H1 (cell line): ENCODE data around the gene CHSY3. TPM values are rescaled to one million over a fixed set of nuclear protein-coding genes. Genes with fewer than 3 reads are reported as not detected.

Experiments
- CTCF ChIA-PET: fragments of 300-600 bp; sonication (Branson Sonifier 250); formaldehyde crosslinking; loops from one replicate; lab custom pipeline; 2021; ENCODE audit not compliant: partially characterized antibody; lab: Charles Lee
- POLR2A ChIA-PET: fragments of 300-600 bp; sonication (Branson Sonifier 250); formaldehyde crosslinking; loops from one replicate; lab custom pipeline; 2021; ENCODE audit warnings: inconsistent platforms; ENCODE audit not compliant: partially characterized antibody; lab: Charles Lee
- DNase-seq, 2 experiments: peaks; one replicate each; pipeline versions ENCODE4 v3.0.0 to v3.0.0-alpha.2; 2010 to 2022; ENCODE audit warnings: low spot score in 2 of 2, low read depth in 1 of 2, mixed read lengths in 1 of 2
- FAIRE-seq: peaks from 2 replicates; lab custom pipeline; 2011; peaks lifted over from hg19 to GRCh38; lab: Jason Lieb, UNC
- H2AFZ ChIP-seq: 2 replicates; pipeline ENCODE4 v1.8.1; 2012; ENCODE audit warnings: low read length, inconsistent platforms
- H2AK5ac ChIP-seq: 2 replicates; pipeline ENCODE4 v1.6.1; 2013; ENCODE audit warnings: low read depth, low read length
- H2BK120ac ChIP-seq: replicated peaks from 2 replicates; pipeline ENCODE3; 2013; ENCODE audit warnings: low read depth, low read length, inconsistent platforms
- H2BK12ac ChIP-seq: 2 replicates; pipeline ENCODE4 v1.6.1; 2013; ENCODE audit warnings: low read depth, low read length
- H2BK15ac ChIP-seq: 2 replicates; pipeline ENCODE4 v1.6.1; 2013; ENCODE audit warnings: low read length
- H2BK20ac ChIP-seq: 2 replicates; pipeline ENCODE4 v1.6.1; 2013; ENCODE audit warnings: low read length
- H2BK5ac ChIP-seq: 2 replicates; pipeline ENCODE4 v1.6.1; 2013; ENCODE audit warnings: low read depth, low read length
- H3K14ac ChIP-seq: 2 replicates; pipeline ENCODE4 v1.6.1; 2013; ENCODE audit warnings: inconsistent platforms; ENCODE audit not compliant: insufficient read length
- H3K18ac ChIP-seq: 2 replicates; pipeline ENCODE4 v1.6.1; 2013; ENCODE audit warnings: low read length; ENCODE audit errors: extremely low read depth
- H3K23ac ChIP-seq: 2 replicates; pipeline ENCODE4 v1.6.1; 2013; ENCODE audit warnings: inconsistent platforms; ENCODE audit not compliant: insufficient read length
- H3K23me2 ChIP-seq: 2 replicates; pipeline ENCODE4 v1.6.1; 2013; ENCODE audit warnings: low read depth, low read length
- H3K27ac ChIP-seq: 2 replicates; pipeline ENCODE4 v1.6.1; 2011; ENCODE audit warnings: low read depth, low read length, inconsistent platforms
- H3K27me3 ChIP-seq, 4 experiments: replicated peaks in 1 of 4; 1 replicate in 1 of 4; 2 replicates in 3 of 4; pipeline versions ENCODE4 v1.6.1 to v1.8.1; 2011 to 2013; ENCODE audit warnings: low read length in 3 of 4, mild to moderate bottlenecking in 3 of 4, inconsistent platforms in 2 of 4, mixed read lengths in 2 of 4, moderate library complexity in 1 of 4; ENCODE audit not compliant: control insufficient read depth in 3 of 4, insufficient read depth in 3 of 4; ENCODE audit errors: extremely low read depth in 1 of 4
- H3K36me3 ChIP-seq, 4 experiments: 2 replicates each; pipeline versions ENCODE4 v1.6.1 to v1.8.1; 2011 to 2013; ENCODE audit warnings: mild to moderate bottlenecking in 4 of 4, low read length in 3 of 4, moderate library complexity in 2 of 4, control low read depth in 1 of 4, inconsistent platforms in 1 of 4; ENCODE audit not compliant: insufficient read depth in 4 of 4, control insufficient read depth in 2 of 4
- H3K4ac ChIP-seq: replicated peaks from 2 replicates; pipeline ENCODE3; 2013; ENCODE audit warnings: low read length, low read depth, mixed read lengths, inconsistent platforms; ENCODE audit not compliant: insufficient read length
- H3K4me1 ChIP-seq, 4 experiments: replicated peaks in 1 of 4; 1 replicate in 1 of 4; 2 replicates in 3 of 4; pipeline versions ENCODE4 v1.6.1 to v1.8.1; 2011 to 2013; ENCODE audit warnings: low read length in 3 of 4, inconsistent platforms in 2 of 4, mixed read lengths in 1 of 4; ENCODE audit not compliant: insufficient read depth in 4 of 4, control insufficient read depth in 3 of 4
- H3K4me2 ChIP-seq, 2 experiments: 2 replicates each; pipeline versions ENCODE4 v1.6.1 to v1.8.1; 2011 to 2013; ENCODE audit warnings: low read depth in 2 of 2, low read length in 2 of 2, control low read depth in 1 of 2, inconsistent platforms in 1 of 2, mild to moderate bottlenecking in 1 of 2; ENCODE audit not compliant: insufficient read depth in 1 of 2
- H3K4me3 ChIP-seq, 4 experiments: fragments of 200-600, 300-600 bp in 1 of 4; sonication (generic), shearing (Covaris generic), sonication (Bioruptor Twin) in 1 of 4; 2 replicates each; pipeline versions ENCODE4 v1.5.1 to v1.8.1; 2011 to 2016; ENCODE audit warnings: low read length in 4 of 4, low read depth in 3 of 4, control low read depth in 2 of 4, inconsistent platforms in 2 of 4, mild to moderate bottlenecking in 2 of 4, mixed read lengths in 1 of 4, moderate library complexity in 1 of 4; ENCODE audit not compliant: insufficient read depth in 2 of 4; ENCODE audit errors: extremely low read depth in 1 of 4
- H3K56ac ChIP-seq: replicated peaks from 2 replicates; pipeline ENCODE3; 2013; ENCODE audit warnings: low read depth, mild to moderate bottlenecking, mixed read lengths, low read length, inconsistent platforms; ENCODE audit not compliant: insufficient read length
- H3K79me1 ChIP-seq: 2 replicates; pipeline ENCODE4 v1.6.1; 2013; ENCODE audit warnings: low read depth, low read length, control low read depth
- H3K79me2 ChIP-seq, 2 experiments: 2 replicates each; pipeline versions ENCODE4 v1.6.1 to v1.8.1; 2012 to 2013; ENCODE audit warnings: low read length in 2 of 2, mild to moderate bottlenecking in 2 of 2, inconsistent platforms in 1 of 2; ENCODE audit not compliant: insufficient read depth in 2 of 2, control insufficient read depth in 1 of 2
- H3K9ac ChIP-seq, 4 experiments: replicated peaks in 1 of 4; 1 replicate in 1 of 4; 2 replicates in 3 of 4; pipeline versions ENCODE4 v1.6.1 to v1.8.1; 2011 to 2013; ENCODE audit warnings: low read depth in 3 of 4, low read length in 3 of 4, control low read depth in 2 of 4, mild to moderate bottlenecking in 2 of 4, moderate library complexity in 2 of 4, inconsistent platforms in 1 of 4; ENCODE audit errors: extremely low read depth in 1 of 4
- H3K9me3 ChIP-seq, 2 experiments: 2 replicates each; pipeline versions ENCODE4 v1.6.1 to v1.8.1; 2012 to 2013; ENCODE audit warnings: mild to moderate bottlenecking in 2 of 2, moderate library complexity in 2 of 2, control low read depth in 1 of 2, inconsistent platforms in 1 of 2, low read depth in 1 of 2, low read length in 1 of 2, mixed read lengths in 1 of 2; ENCODE audit not compliant: insufficient read depth in 2 of 2
- H4K20me1 ChIP-seq, 2 experiments: replicated peaks in 1 of 2; 2 replicates each; pipeline versions ENCODE3 to v1.8.1; 2011 to 2013; ENCODE audit warnings: inconsistent platforms in 2 of 2, low read length in 2 of 2, mild to moderate bottlenecking in 1 of 2; ENCODE audit not compliant: insufficient read depth in 2 of 2, control insufficient read depth in 1 of 2
- H4K5ac ChIP-seq: 2 replicates; pipeline ENCODE4 v1.6.1; 2013; ENCODE audit warnings: low read length, low read depth, mixed read lengths, inconsistent platforms; ENCODE audit not compliant: insufficient read length
- H4K8ac ChIP-seq: 2 replicates; pipeline ENCODE4 v1.8.0; 2013; ENCODE audit warnings: mild to moderate bottlenecking, moderate library complexity, low read length, inconsistent platforms; ENCODE audit not compliant: insufficient read depth; ENCODE audit errors: extremely low read depth
- H4K91ac ChIP-seq: replicated peaks from 2 replicates; pipeline ENCODE3; 2013; ENCODE audit warnings: low read length, mixed read lengths, inconsistent platforms; ENCODE audit not compliant: insufficient read length
- WGBS, 2 experiments: shearing (Covaris generic) in 1 of 2; methylation state at CpG; one replicate each; pipeline versions ENCODE4 v1.1.6 to v1.1.7; 2013 to 2015; ENCODE audit warnings: low lambda C conversion rate in 2 of 2, mixed read lengths in 2 of 2, inconsistent platforms in 1 of 2, low coverage in 1 of 2, missing lambda C conversion rate in 1 of 2; ENCODE audit not compliant: insufficient replicate concordance in 2 of 2, insufficient coverage in 1 of 2, insufficient read length in 1 of 2; ENCODE audit errors: extremely low coverage in 1 of 2, missing lambda C conversion rate in 1 of 2; 5-methylcytosine and 5-hydroxymethylcytosine counted together
- polyA plus RNA-seq, 7 experiments: library from polyadenylated mRNA; depleted of rRNA in 3 of 7; stranded (reverse) in 5 of 7; unstranded in 2 of 7; fragments of >200 nt in 5 of 7; fragments of 200-250 nt in 2 of 7; gene quantifications; 1 replicate in 5 of 7; 2 replicates in 1 of 7; 4 replicates in 1 of 7; pipeline versions ENCODE4 v1.2.1 to v1.2.3, GENCODE V29; 2011 to 2013; ENCODE audit warnings: missing spikeins in 2 of 7, mixed read lengths in 2 of 7
- total RNA-seq: library from RNA; stranded (reverse); fragmentation: NEBNext Ultra II Directional; extraction: Animal tissue kit (Norgen Biotek cat#: 25700); gene quantifications from 2 replicates; pipeline ENCODE4 v1.2.1, GENCODE V29; 2021

CHSY3 gene
- total and polyA plus RNA-seq, 2 of the 8 experiments (the other 6 are each of a cell fraction or from before 2014, with no cell fraction given), result 0.24 to 1.8 TPM

- H3K23me2 ChIP-seq, result no peaks in the 10 kb centered on the region
- no peak for DNase-seq
- no peak for FAIRE-seq
Measured at GRCh38 chr5:130158036-130158435, 253.8 kb downstream of the CHSY3 start.

More at GRCh38 chr5:130158036-130158435, 253.8 kb downstream of the CHSY3 start:
- no peak overlapping the region for H3K4me2 ChIP-seq
- H3K4me3 ChIP-seq, result no peak overlapping the region
- H3K79me1 ChIP-seq, result no peaks in the 10 kb centered on the region
- H2AFZ ChIP-seq, result no peak overlapping the region
- no peaks in the 10 kb centered on the region for H3K9me3 ChIP-seq
- no peak overlapping the region for H3K18ac ChIP-seq
- H3K4me1 ChIP-seq, result peaks cover 0 to 4% (median 2%) of the 10 kb centered on the region in 4 experiments; a peak in 2 of 7 replicates
- no peak overlapping the region; the same call in 1 of the 2 replicates for H2BK20ac ChIP-seq
- H4K20me1 ChIP-seq, result no peaks in the 10 kb centered on the region
- H3K14ac ChIP-seq, result no peak overlapping the region
- no peak overlapping the region for H4K91ac ChIP-seq
- no peak overlapping the region for H3K56ac ChIP-seq
- no peaks in the 10 kb centered on the region for H3K27me3 ChIP-seq
- H3K23ac ChIP-seq, result no peak overlapping the region
- no peak overlapping the region for H2AK5ac ChIP-seq
- H2BK5ac ChIP-seq, result no peak overlapping the region
- no peaks in the 10 kb centered on the region for H3K36me3 ChIP-seq
- H3K4ac ChIP-seq, result no peak overlapping the region
- ChIA-PET CTCF (no interaction called here), POLR2A (no interaction called here)
- no peaks in the 10 kb centered on the region for H3K79me2 ChIP-seq
- H2BK12ac ChIP-seq, result no peak overlapping the region
- H3K9ac ChIP-seq, result no peak overlapping the region
- H2BK15ac ChIP-seq, result no peak overlapping the region
- no peak overlapping the region for H4K5ac ChIP-seq
- WGBS, 2 experiments, result 79% methylated on average over 3 of the region's 3 CpGs; no CpG with 5 or more reads in 1 of the 2 experiments
- H2BK120ac ChIP-seq, result no peak overlapping the region
- H4K8ac ChIP-seq, result no peak overlapping the region
- no peak overlapping the region for H3K27ac ChIP-seq
